B cell (primary cell): ENCODE results near the gene CLCN7.

Experiments
- CTCF ChIP-seq: fragments of 200-600 bp; IDR thresholded peaks from one replicate; pipeline ENCODE4 v1.8.0; 2022; ENCODE audit warnings: antibody characterized with exemption, mild to moderate bottlenecking
- EZH2 ChIP-seq: IDR thresholded peaks from 2 replicates; pipeline ENCODE4 v1.6.1; 2012; ENCODE audit warnings: borderline replicate concordance, low read depth, mild to moderate bottlenecking, moderate library complexity, low read length; ENCODE audit not compliant: insufficient read depth, poor library complexity, severe bottlenecking

- no peak for TF ChIP-seq CTCF
- no peak for TF ChIP-seq EZH2
Measured at GRCh38 chr16:1492082-1492922, 17.5 kb upstream of the CLCN7 start.
